K562 (cell line): ENCODE measurements around the gene HOMEZ. TPM values are rescaled to one million over a fixed set of nuclear protein-coding genes. Genes with fewer than 3 reads are reported as not detected.

Experiments used
- ATF1 ChIP-seq, 2 experiments: fragments of 450-650 bp in 1 of 2; IDR thresholded peaks; 2 replicates each; pipeline ENCODE4 v1.6.1; 2016; ENCODE audit warnings: missing compliant biosample characterization in 1 of 2, missing genetic modification characterization in 1 of 2
- ATF7 ChIP-seq: fragments of 450-650 bp; IDR thresholded peaks from 2 replicates; pipeline ENCODE4 v1.7.1; 2014; ENCODE audit warnings: mild to moderate bottlenecking, moderate library complexity
- CREBBP ChIP-seq: IDR thresholded peaks from one replicate; pipeline ENCODE4 v1.6.1; 2012; ENCODE audit warnings: low read depth, mild to moderate bottlenecking, control low read depth, inconsistent platforms, low read length
- CREM ChIP-seq: IDR thresholded peaks from 2 replicates; pipeline ENCODE4 v1.6.1; 2014; ENCODE audit warnings: antibody characterized with exemption, low read depth
- HDAC3 ChIP-seq: fragments of 450-650 bp; IDR thresholded peaks from 2 replicates; pipeline ENCODE4 v1.6.1; 2018; ENCODE audit warnings: borderline replicate concordance, mild to moderate bottlenecking, moderate library complexity; ENCODE audit not compliant: partially characterized antibody
- MLLT1 ChIP-seq, 2 experiments: fragments of 450-650 bp; IDR thresholded peaks; 2 replicates each; pipeline ENCODE4 v1.6.1; 2016
- MTA3 ChIP-seq: fragments of 450-650 bp; formaldehyde crosslinking; IDR thresholded peaks from 2 replicates; pipeline ENCODE4 v1.6.1; 2017; ENCODE audit warnings: mild to moderate bottlenecking, borderline replicate concordance
- NFIC ChIP-seq: fragments of 450-650 bp; IDR thresholded peaks from 2 replicates; pipeline ENCODE4 v1.6.1; 2017; ENCODE audit warnings: mild to moderate bottlenecking, inconsistent platforms
- PHF20 ChIP-seq: fragments of 450-650 bp; IDR thresholded peaks from 2 replicates; pipeline ENCODE4 v1.6.1; 2018; ENCODE audit not compliant: partially characterized antibody
- PKNOX1 ChIP-seq: fragments of 450-650 bp; IDR thresholded peaks from 2 replicates; pipeline ENCODE4 v1.6.1; 2016
- RAD21 ChIP-seq, 2 experiments: fragments of 250-450 bp in 1 of 2; fragments of 450-650 bp in 1 of 2; sonication (Bioruptor Pico) in 1 of 2; formaldehyde crosslinking in 1 of 2; IDR thresholded peaks in 1 of 2; conservative IDR thresholded peaks in 1 of 2; 2 replicates each; pipeline versions ENCODE4 v1.4.0 to v1.8.0; 2020 to 2022; ENCODE audit warnings: mild to moderate bottlenecking in 2 of 2, moderate library complexity in 1 of 2
- TEAD4 ChIP-seq, 2 experiments: sonication (generic) in 1 of 2; formaldehyde crosslinking in 1 of 2; IDR thresholded peaks; 2 replicates each; pipeline versions ENCODE4 v1.6.1 to v1.8.0; 2012 to 2022; ENCODE audit warnings: borderline replicate concordance in 1 of 2, inconsistent platforms in 1 of 2, low read length in 1 of 2, mild to moderate bottlenecking in 1 of 2, missing genetic modification reagents in 1 of 2
- U2AF1 ChIP-seq: fragments of 200-400 bp; formaldehyde crosslinking; optimal IDR thresholded peaks from 2 replicates; pipeline ENCODE3; 2017; ENCODE audit warnings: mild to moderate bottlenecking, low read depth, low read length, moderate library complexity
- ZBTB11 ChIP-seq, 3 experiments: fragments of 200-800 bp in 1 of 3; fragments of 250-450 bp in 1 of 3; fragments of 450-650 bp in 1 of 3; sonication (Bioruptor Pico) in 1 of 3; sonication (Bioruptor generic) in 1 of 3; formaldehyde crosslinking in 1 of 3; IDR thresholded peaks; 2 replicates each; pipeline versions ENCODE4 v1.6.1 to v1.8.0; 2016 to 2022; ENCODE audit warnings: mild to moderate bottlenecking in 2 of 3, missing genetic modification characterization in 2 of 3, missing compliant biosample characterization in 1 of 3, moderate library complexity in 1 of 3
- ZNF12 ChIP-seq: sonication (generic); formaldehyde crosslinking; IDR thresholded peaks from 2 replicates; pipeline ENCODE4 v1.4.0; 2020; ENCODE audit warnings: mild to moderate bottlenecking, missing genetic modification reagents
- ZNF217 ChIP-seq: sonication (generic); formaldehyde crosslinking; IDR thresholded peaks from 2 replicates; pipeline ENCODE4 v1.8.0; 2022; ENCODE audit warnings: mild to moderate bottlenecking, missing genetic modification reagents
- ZNF57 ChIP-seq: fragments of 450-650 bp; formaldehyde crosslinking; IDR thresholded peaks from 2 replicates; pipeline ENCODE4 v1.4.0; 2020; ENCODE audit warnings: mild to moderate bottlenecking, moderate library complexity
- polyA plus RNA-seq, 8 experiments: library from polyadenylated mRNA; depleted of rRNA in 4 of 8; stranded (reverse) in 5 of 8; unstranded in 3 of 8; fragments of >200 nt; fragmentation: Nextera tagmentation in 2 of 8; fragmentation: Illumina TruSeq in 1 of 8; extraction: Ambion mirVana in 2 of 8; extraction: Trizol in 1 of 8; gene quantifications; 2 replicates each; pipeline versions ENCODE4 v1.2.1 to v1.2.3, GENCODE V29; 2011 to 2014; ENCODE audit warnings: inconsistent platforms in 1 of 8, missing spikeins in 1 of 8
- total RNA-seq, 7 experiments: library from RNA; depleted of rRNA in 6 of 7; stranded (reverse); fragments of >200 nt in 6 of 7; fragmentation: Illumina TruSeq in 2 of 7; extraction: Trizol in 2 of 7; gene quantifications; 2 replicates each; pipeline versions ENCODE4 v1.2.1 to v1.2.3, GENCODE V29; 2011 to 2021; ENCODE audit warnings: low replicate concordance in 1 of 7
- TF ChIP-seq, protein P1 (sequence below): fragments of 450-650 bp; IDR thresholded peaks from 2 replicates; pipeline ENCODE4 v1.6.1; 2016; ENCODE audit warnings: mild to moderate bottlenecking

HOMEZ gene
- total and polyA plus RNA-seq, 9 of the 15 experiments (the other 6 are each of a cell fraction or from before 2014, with no cell fraction given) = 3.0 to 30.2 (median 16.9) TPM

DNA sequence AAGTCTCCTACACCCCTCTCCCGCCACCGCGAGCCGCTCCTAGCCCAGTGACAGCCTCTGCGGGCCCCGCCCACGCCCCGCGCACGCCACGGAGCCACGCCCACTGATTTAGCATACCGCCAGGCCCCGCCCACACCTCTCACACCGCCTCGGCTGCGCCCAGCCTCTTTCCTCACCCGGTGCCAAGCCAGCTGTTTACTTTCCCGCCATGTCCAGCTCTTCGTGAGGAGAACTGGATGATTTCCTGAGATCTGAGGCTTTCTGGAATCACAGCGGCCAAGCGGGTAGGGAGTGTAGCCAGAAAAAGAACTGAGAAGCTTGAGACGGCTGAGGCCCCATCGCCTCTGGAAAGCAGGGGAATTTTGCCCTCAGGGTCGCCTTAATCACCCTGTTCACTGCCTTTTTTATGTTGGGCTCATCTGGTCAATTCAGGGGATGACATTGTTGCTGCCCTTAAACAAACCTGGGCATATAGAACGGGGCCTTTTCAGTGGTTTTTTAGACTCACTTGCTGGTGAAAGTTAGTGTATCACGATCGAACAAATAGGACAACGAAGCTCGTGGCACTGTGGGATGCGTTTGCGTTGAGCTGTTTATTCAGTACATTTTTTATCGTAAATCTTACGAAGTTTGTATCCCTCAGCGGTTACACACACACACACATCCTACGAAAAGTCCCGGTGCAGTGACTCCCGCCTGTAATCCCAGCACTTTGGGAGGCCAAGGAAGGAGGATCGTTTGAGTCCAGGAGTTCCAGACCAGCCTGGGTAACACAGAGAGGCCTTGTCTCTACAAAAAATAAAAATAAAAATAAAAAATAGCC is 47.9 kb downstream of the HOMEZ start, which contains the start of gene RNF212B (continued):
- TF ChIP-seq PKNOX1 (peak; percentile 53), CREM (peak; percentile 72), ZBTB11 (CRISPR knock-in tag; IDR thresholded peaks at IDR 0.05) (no peak), ZNF217 (CRISPR knock-in tag) (no peak), CREBBP (no peak), ZNF57 (CRISPR knock-in tag) (no peak), ATF7 (no peak; the same call in 1 of the 2 replicates), MLLT1 (IDR thresholded peaks at IDR 0.05) (peak in 1 of 2 experiments; percentile 20; a peak in 1 of 4 replicates), PHF20 (no peak), TEAD4 (IDR thresholded peaks at IDR 0.05; ENCODE audit: low read length) (peak; percentile 26; the same call in 1 of the 2 replicates), TEAD4 (CRISPR knock-in tag; IDR thresholded peaks at IDR 0.05; ENCODE audit: borderline replicate concordance) (no peak), HDAC3 (no peak), U2AF1 (no peak), NFIC (peak; percentile 36), RAD21 (CRISPR knock-in tag; conservative IDR thresholded peaks at IDR 0.05 in 1 of 2, IDR thresholded peaks at IDR 0.05 in 1 of 2) (peak; percentile 6 to 48; a peak in 2 of 4 replicates), MTA3 (0 out of 2 replicates have a peak, but pooled peaks have one; percentile 22), ATF1 (CRISPR knock-in tag; IDR thresholded peaks at IDR 0.05) (no peak), ATF1 (tag; IDR thresholded peaks at IDR 0.05) (0 out of 2 replicates have a peak, but pooled peaks have one; percentile 11), ZNF12 (CRISPR knock-in tag) (no peak)
- TF ChIP-seq, protein P1, sequence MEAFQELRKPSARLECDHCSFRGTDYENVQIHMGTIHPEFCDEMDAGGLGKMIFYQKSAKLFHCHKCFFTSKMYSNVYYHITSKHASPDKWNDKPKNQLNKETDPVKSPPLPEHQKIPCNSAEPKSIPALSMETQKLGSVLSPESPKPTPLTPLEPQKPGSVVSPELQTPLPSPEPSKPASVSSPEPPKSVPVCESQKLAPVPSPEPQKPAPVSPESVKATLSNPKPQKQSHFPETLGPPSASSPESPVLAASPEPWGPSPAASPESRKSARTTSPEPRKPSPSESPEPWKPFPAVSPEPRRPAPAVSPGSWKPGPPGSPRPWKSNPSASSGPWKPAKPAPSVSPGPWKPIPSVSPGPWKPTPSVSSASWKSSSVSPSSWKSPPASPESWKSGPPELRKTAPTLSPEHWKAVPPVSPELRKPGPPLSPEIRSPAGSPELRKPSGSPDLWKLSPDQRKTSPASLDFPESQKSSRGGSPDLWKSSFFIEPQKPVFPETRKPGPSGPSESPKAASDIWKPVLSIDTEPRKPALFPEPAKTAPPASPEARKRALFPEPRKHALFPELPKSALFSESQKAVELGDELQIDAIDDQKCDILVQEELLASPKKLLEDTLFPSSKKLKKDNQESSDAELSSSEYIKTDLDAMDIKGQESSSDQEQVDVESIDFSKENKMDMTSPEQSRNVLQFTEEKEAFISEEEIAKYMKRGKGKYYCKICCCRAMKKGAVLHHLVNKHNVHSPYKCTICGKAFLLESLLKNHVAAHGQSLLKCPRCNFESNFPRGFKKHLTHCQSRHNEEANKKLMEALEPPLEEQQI = no peak
